Measurements from ENCODE around the gene ITGB6.

ITGB6 gene

GRCh38 chr2:160226367-160226766 is 26.3 kb upstream of the ITGB6 start:
- TF ChIP-seq, protein P1, sequence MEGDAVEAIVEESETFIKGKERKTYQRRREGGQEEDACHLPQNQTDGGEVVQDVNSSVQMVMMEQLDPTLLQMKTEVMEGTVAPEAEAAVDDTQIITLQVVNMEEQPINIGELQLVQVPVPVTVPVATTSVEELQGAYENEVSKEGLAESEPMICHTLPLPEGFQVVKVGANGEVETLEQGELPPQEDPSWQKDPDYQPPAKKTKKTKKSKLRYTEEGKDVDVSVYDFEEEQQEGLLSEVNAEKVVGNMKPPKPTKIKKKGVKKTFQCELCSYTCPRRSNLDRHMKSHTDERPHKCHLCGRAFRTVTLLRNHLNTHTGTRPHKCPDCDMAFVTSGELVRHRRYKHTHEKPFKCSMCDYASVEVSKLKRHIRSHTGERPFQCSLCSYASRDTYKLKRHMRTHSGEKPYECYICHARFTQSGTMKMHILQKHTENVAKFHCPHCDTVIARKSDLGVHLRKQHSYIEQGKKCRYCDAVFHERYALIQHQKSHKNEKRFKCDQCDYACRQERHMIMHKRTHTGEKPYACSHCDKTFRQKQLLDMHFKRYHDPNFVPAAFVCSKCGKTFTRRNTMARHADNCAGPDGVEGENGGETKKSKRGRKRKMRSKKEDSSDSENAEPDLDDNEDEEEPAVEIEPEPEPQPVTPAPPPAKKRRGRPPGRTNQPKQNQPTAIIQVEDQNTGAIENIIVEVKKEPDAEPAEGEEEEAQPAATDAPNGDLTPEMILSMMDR (IDR thresholded peaks at IDR 0.05; ENCODE audit: low read depth, low read length, missing control alignments): no peak
- no peak for DNase-seq (ENCODE audit: extremely low read depth, low read depth)
- no peak overlapping the region for H3K4me3 ChIP-seq (replicated peaks; ENCODE audit: low read depth, low read length)

- no peak for DNase-seq (ENCODE audit: extremely low read depth, low read depth)
- TF ChIP-seq, protein P1 (IDR thresholded peaks at IDR 0.05; ENCODE audit: low read depth, low read length, missing control alignments): no peak
- H3K4me3 ChIP-seq (replicated peaks; ENCODE audit: low read depth, low read length): no peak overlapping the region
Measured at GRCh38 chr2:160225722-160226121, 25.6 kb upstream of the ITGB6 start.

- no peak for DNase-seq (ENCODE audit: extremely low read depth, low read depth)
- TF ChIP-seq, protein P1 (IDR thresholded peaks at IDR 0.05; ENCODE audit: low read depth, low read length, missing control alignments): no peak
- no peak overlapping the region for H3K4me3 ChIP-seq (replicated peaks; ENCODE audit: low read depth, low read length)
Measured at GRCh38 chr2:160224507-160224906, 24.4 kb upstream of the ITGB6 start.

- no peak overlapping the region for H3K4me3 ChIP-seq (replicated peaks; ENCODE audit: low read depth, low read length)
- peak; percentile 81 for DNase-seq (ENCODE audit: extremely low read depth, low read depth)
- TF ChIP-seq, protein P1 (IDR thresholded peaks at IDR 0.05; ENCODE audit: low read depth, low read length, missing control alignments): no peak
Measured at GRCh38 chr2:160224060-160224459, 24.0 kb upstream of the ITGB6 start.

DNA sequence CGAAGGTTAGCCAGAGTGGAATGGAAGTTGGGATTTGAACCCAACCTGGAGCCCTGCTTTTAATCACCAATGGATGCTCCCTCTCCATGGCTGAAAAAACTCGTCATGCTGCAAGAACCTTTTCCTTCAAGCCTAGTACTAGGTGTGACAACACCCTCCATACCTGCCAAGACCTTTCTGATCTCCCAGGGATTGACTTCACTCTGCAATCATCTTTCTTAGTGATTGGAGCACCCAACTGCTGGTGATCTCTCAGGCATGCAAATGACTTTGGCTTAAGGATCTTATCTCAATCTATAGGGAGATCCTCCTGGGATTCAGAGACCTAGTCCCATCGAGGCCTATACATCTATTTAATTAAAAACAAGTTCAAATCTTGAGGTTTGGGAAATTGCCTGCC is 23.5 kb upstream of the ITGB6 start:
- DNase-seq (ENCODE audit: extremely low read depth, low read depth): no peak

DNA sequence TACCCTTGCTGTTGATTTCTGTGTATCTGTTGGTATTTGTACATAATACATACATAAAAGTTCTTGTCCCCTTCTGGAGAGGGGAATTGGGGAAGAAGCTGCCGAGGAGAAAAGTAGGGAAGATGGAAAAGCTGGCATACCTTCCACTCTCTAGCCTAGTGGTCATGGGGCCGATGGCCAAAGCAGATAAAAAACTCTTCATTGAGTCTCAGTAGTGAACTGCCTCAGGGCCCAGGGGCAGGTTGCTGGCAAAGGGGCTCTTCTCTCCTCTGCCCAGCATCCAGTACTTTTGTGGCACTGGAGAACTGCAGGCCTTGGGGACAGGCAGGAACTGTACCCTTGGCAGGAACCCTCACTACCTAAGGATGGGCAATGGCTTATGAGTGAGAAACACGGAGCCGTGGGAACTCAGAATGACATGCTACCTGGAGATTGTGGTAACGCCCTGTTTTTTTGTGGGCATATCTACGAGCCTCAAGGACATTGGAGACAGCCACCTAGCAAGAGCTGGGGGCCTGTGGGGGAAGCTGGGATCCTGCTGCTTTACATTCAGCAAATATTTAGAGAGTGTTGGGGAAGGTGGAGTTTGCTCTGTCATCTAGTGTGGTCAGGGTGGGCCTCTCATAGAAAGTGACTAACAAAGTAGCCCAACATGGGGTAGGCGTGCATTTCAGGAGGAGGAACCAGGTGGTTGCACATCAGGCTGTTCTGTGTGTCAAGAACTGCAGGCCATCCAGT is 22.6 kb upstream of the ITGB6 start:
- no peak for DNase-seq (ENCODE audit: extremely low read depth, low read depth)
- TF ChIP-seq, protein P1 (IDR thresholded peaks at IDR 0.05; ENCODE audit: low read depth, low read length, missing control alignments): no peak
- H3K4me3 ChIP-seq (replicated peaks; ENCODE audit: low read depth, low read length): no peak overlapping the region

More for the DNA sequence above, 23.5 kb upstream of the ITGB6 start:
- TF ChIP-seq, protein P1 (IDR thresholded peaks at IDR 0.05; ENCODE audit: low read depth, low read length, missing control alignments): no peak
- no peak overlapping the region for H3K4me3 ChIP-seq (replicated peaks; ENCODE audit: low read depth, low read length)

All from HFF-Myc (cell line).